Left colon (tissue), 2 donors: Measurements from ENCODE around the gene DEAF1. TPM values are rescaled to one million over a fixed set of nuclear protein-coding genes. Genes with fewer than 3 reads are reported as not detected.
"Not testable (repeated sequence)": the region's sequence is repeated elsewhere in the genome, so short reads cannot be mapped to it uniquely, and the experiment has no call there.

Experiments
- ATAC-seq: fragments of 200-7000 bp; cut with Tn5 transposase; one replicate; pipeline ENCODE4 v1.9.1; 2020; ENCODE audit warnings: mild to moderate bottlenecking, moderate library complexity
- DNase-seq, 2 donors: peaks; one replicate each; pipeline ENCODE4 v3.0.0-alpha.2; 2020
- intact Hi-C, 2 donors: fragments of 100-400 bp; cut with DNase I in 1 of 2; cut with micrococcal nuclease in 1 of 2; formaldehyde crosslinking; loops; one replicate each; pipeline versions ENCODE4 v1.11.2 to v1.14.0; 2022; cut with DNase I, micrococcal nuclease
- long read RNA-seq: library from polyadenylated mRNA; unstranded; transcript quantifications from one replicate; pipeline ENCODE4 v2.0.0, GENCODE V29; 2021
- total RNA-seq, 2 donors: library from RNA; stranded (reverse); fragmentation: NEBNext Ultra II Directional; extraction: Animal tissue kit (Norgen Biotek cat#: 25700); gene quantifications; one replicate each; pipeline ENCODE4 v1.2.1, GENCODE V29; 2021
- donor health status: DM: no; HTN: no; CAD: no.
- donor health status: DM: yes; HTN: yes; CAD: no.

The DEAF1 gene
- total RNA-seq: 10 to 100 TPM; 24.1 to 27.1 TPM
- long read RNA-seq, transcript DEAF1-201 (12 exons, 2,500 nt): major isoform, 29 of 57 reads
- long read RNA-seq, partial matches to known transcripts: 12 of 57 reads
- long read RNA-seq, other reads (novel, unspliced or antisense): 16 of 57 reads

- intact Hi-C loops: no loop called here
- ATAC-seq (peak; percentile 75), DNase-seq (peak; percentile 98 to 100)
Observed at GRCh38 chr11:694563-695287, at the start of gene DEAF1. Gene DEAF1 (minus strand): TSS chr11:695222. CDS start chr11:695047, 175 bp downstream.

DNA sequence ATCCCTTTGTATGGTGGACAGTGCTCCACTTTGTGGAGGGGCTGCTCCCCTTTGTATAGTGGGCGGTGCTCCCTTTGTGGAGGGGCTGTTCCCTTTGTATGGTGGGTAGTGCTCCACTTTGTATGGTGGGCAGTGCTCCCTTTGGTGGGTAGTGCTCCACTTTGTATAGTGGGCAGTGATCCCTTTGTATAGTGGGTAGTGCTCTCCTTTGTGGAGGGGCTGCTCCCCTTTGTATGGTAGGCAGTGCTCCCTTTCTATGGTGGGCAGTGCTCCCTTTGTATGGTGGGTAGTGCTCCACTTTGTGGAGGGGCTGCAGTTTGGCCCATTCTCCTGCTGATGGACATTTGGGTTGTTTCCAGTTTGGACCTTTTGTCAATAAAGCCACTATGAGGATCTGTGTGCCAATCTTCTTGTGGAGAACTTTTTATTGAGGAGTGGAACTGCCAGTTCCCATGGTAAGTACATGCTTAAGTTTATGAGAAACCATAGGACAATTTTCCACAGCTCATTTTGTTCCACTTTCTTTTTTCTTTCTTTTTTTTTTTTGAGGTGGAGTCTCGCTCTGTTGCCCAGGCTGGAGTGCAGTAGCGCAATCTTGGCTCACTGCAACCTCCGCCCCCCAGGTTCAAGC is 47.7 kb upstream of the DEAF1 start:
- intact Hi-C loops: no loop called here
- DNase-seq (no peak), ATAC-seq (no peak)

- ATAC-seq: no peak
- DNase-seq: no peak
- intact Hi-C loops: no loop called here
Observed at GRCh38 chr11:742156-742546, 47.1 kb upstream of the DEAF1 start.

DNA sequence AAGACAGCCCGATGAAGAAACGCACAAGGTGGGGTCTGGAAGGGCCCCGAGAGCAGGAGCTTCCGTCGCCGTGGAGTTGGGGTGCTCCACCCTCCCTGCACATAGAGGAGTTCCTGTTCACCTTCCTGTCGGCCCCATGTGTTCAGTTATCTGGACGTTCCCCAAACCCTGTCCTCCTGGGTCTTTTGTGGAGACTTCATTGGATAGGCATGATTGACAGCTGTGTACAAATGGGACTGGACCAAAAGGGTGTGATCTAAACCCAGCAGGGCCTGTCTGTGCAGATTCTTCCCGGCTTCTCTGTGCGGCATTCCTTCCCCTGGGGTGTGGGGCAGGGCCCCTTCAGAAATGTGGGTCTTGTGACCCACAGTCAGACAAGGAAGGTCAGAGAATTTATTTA is 42.9 kb upstream of the DEAF1 start:
- ATAC-seq, DNase-seq, intact Hi-C loops: not testable (repeated sequence)

DNA sequence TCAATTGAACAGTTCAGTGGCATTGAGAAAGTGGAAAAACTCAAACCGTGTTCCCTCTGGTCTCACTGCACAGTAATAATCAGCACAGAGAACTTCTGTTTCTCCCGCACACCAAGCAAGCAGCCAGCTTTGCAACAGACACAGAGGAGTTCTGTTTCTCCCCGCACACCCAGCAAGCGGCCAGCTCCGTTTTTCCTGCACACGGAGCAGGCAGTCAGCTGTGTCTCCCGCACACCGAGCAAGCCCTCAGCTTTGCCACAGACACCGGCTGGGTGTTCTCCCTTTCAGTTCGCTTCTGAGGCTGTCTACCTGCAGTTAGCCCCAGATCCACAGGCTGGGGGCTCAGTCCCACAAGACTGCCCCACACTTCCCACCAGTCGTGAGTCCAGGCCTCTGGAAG is 42.3 kb upstream of the DEAF1 start:
- ATAC-seq: no peak
- DNase-seq: no peak
- intact Hi-C loops: no loop called here

GRCh38 chr11:734541-734940 is 39.5 kb upstream of the DEAF1 start:
- DNase-seq, intact Hi-C loops: not testable (repeated sequence)

DNA sequence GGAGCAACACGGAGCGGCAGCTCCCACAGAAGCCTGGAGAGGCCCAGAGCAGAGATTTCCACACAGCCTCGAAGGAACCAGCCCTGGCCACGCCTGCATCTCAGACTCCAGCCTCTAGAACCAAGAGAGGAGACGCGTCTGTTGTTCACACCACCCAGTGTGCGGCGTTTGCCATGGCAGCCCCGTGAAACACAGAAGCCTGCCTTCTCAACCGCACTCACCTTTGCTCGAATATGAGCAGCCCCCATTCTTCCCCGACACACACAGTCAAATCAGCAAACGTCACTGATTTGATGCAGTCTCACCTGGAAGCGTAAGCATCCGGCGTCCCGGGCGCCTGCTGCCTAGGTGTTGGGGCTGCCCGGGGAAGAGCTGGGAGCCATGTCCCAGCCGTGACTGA is 38.0 kb upstream of the DEAF1 start:
- intact Hi-C loops: no loop called here
- DNase-seq (no peak), ATAC-seq (no peak)

More at GRCh38 chr11:734541-734940, 39.5 kb upstream of the DEAF1 start:
- not testable (repeated sequence) for ATAC-seq

DNA sequence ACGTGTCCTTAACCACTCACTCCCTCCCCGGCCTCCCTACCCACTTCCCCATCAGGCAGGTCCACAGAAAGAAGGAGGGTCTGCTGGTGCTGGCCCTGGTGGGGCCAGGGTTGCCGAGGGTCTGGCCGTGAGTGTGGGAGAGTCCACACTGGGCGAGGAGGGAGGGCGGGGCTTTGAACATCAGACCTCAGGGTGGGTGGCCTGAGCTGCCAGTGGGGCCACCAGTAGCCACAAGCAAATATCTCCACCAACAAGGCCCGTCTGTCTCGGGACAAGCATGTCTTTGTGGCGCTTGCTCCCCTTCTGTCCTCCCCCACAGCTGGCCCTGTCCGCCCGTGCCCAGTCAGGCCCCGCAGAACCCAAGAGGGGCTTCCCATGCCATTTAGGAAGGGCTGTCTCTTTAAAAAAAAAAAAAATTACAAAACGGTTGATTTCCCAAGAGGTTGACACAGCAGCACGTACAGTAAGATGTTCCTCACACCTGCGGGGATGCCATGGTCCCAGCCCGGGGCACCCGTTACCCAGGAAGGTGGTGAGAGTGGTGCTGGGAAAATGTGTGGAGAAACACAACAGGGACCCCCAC is 34.6 kb upstream of the DEAF1 start:
- intact Hi-C loops: loop anchor here (10.0 kb wide), 2 partner anchors 65 to 175 kb away; no protein-coding TSS in a partner anchor
- ATAC-seq (no peak), DNase-seq (no peak)

GRCh38 chr11:728901-729491 is 34.0 kb upstream of the DEAF1 start:
- intact Hi-C loops: loop anchor here (10.0 kb wide), 2 partner anchors 64 to 174 kb away; no protein-coding TSS in a partner anchor

DNA sequence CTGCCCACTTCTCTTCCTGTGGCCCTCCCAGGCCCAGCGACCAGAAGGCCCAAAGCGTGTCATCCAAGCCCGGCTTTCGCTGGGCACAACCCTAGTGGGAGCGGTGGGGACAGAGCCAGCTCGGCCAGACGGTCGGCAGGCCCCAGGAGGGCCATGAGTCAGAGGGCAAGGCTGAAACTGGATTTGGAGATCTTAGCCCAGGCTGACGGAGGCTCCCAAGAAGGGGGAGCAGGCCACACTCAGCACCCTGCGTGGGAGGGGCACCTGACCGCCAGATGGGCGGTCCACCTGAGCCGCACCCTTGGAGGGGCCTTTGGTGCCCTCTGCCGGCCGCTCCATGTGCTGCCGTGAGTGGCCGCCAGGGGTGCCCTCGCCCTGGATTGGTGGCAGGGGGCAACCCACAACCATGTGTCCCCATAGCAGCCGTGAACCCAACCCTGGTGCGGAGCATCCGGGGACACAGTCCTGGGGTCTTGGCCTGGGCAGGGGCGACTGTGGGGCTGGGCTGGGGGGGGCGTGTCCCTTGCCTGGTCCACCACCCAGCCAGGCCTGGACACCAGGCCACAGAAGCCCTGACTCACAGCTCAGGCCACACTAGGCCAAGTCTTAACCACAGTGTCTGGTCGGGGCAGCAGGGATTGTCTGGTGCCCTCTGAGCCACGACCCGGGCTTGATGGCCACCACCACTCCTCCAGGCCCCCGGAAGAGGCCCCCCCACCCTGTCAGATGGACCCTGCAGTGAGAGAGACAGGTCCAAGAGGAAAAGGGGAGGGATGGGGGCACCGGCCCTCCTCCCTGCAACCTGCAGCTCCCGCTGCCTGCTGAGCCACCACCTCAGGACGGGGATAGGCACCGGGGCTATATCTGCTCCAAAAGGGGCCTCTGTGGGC is 33.1 kb upstream of the DEAF1 start:
- peak; percentile 72 for ATAC-seq
- intact Hi-C loops: loop anchor here (10.0 kb wide), 2 partner anchors 63 to 173 kb away; no protein-coding TSS in a partner anchor
- DNase-seq: peak; percentile 79 to 91

More at GRCh38 chr11:728901-729491, 34.0 kb upstream of the DEAF1 start:
- ATAC-seq (no peak), DNase-seq (peak; percentile 9 to 24)

- ATAC-seq (no peak), DNase-seq (peak in 1 of 2 donors; percentile 15)
- intact Hi-C loops: loop anchor here (10.0 kb wide), 2 partner anchors 62 to 172 kb away; no protein-coding TSS in a partner anchor
Observed at GRCh38 chr11:727281-727701, 32.3 kb upstream of the DEAF1 start.

DNA sequence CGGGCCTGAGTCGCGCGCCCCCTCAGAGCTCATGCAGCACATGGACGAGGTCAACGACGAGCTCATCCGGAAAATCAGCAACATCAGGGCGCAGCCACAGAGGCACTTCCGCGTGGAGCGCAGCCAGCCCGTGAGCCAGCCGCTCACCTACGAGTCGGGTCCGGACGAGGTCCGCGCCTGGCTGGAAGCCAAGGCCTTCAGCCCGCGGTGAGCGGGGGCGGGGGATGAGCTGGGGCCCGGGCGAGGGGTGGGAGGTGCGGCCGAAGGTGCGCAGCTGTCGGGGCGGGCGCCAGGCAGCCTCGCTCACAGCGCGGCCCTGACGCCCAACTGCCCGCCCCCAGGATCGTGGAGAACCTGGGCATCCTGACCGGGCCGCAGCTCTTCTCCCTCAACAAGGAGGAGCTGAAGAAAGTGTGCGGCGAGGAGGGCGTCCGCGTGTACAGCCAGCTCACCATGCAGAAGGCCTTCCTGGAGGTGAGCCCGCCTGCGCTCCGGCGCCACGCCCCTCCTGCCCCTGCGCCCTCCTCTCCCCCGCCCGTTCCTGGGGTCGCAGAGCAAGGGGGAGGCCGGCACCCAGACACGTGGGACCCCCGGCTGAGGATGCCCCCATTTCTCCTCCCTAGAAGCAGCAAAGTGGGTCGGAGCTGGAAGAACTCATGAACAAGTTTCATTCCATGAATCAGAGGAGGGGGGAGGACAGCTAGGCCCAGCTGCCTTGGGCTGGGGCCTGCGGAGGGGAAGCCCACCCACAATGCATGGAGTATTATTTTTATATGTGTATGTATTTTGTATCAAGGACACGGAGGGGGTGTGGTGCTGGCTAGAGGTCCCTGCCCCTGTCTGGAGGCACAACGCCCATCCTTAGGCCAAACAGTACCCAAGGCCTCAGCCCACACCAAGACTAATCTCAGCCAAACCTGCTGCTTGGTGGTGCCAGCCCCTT is 31.5 kb upstream of the DEAF1 start:
- intact Hi-C loops: loop anchor here (10.0 kb wide), 2 partner anchors 62 to 172 kb away; no protein-coding TSS in a partner anchor
- peak; percentile 76 to 88 for DNase-seq
- peak; percentile 62 for ATAC-seq

DNA sequence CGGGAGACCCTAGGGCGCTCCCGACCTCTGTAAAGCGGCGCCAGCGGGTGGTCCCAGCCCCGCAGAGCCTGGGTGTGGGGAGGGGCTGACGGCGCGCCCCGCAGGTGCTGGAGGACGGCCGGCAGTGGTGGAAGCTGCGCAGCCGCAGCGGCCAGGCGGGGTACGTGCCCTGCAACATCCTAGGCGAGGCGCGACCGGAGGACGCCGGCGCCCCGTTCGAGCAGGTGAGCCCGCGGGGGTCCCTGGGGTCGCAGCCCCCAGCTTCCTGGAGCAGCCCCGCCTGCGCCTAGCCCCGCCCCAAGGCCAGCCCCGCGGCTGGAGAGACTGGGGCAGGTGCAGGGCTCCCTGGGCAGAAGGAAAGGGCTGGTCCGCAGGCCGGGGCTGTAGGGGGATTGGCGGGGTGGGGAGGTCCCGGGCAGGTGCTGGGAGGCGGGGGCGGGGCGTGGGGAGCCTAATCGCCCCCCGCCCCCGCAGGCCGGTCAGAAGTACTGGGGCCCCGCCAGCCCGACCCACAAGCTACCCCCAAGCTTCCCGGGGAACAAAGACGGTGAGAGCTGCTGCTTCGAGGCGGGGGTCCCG is 30.7 kb upstream of the DEAF1 start:
- peak; percentile 22 for ATAC-seq
- peak in 1 of 2 donors; percentile 46 for DNase-seq
- intact Hi-C loops: loop anchor here (10.0 kb wide), 2 partner anchors 61 to 171 kb away; no protein-coding TSS in a partner anchor

GRCh38 chr11:724778-725386 is 29.9 kb upstream of the DEAF1 start:
- intact Hi-C loops: loop anchor here (10.0 kb wide), 2 partner anchors 60 to 170 kb away; no protein-coding TSS in a partner anchor
- DNase-seq: no peak

DNA sequence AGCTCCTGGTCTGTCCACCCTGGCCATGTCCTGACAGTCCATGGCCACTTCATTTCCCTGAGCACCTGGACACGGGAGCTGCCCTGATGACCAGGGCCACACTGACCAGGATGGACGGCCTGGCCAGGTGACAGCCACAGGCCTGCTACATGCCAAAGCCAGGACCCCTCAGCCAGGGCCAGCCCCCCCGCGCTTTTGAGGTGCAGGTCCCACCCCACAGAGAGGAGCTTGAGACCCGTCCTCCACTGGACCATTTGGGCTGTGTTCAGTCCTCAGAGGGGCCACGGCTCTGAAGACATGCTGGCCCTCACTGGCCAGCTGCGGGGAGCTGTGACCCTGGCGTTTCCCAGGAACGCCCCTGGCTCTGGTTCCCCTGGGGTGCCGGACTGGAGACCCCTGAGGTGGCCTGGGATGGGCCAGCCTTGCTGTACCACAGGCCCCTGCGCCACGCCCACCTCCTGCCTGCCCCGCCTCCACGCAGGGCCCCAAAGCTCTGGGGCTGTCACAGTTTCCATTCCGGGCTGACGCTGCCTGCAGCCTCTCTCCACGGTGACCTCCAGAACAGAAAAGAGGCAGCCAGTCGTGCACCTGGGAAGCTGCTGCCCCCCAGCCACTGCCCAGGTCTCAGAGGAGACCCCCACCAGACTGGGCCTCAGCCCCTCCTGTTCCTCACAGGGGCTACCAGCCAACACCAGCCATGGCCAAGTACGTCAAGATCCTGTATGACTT is 29.2 kb upstream of the DEAF1 start:
- DNase-seq (no peak), ATAC-seq (no peak)
- intact Hi-C loops: loop anchor here (10.0 kb wide), 2 partner anchors 59 to 169 kb away; no protein-coding TSS in a partner anchor

More at GRCh38 chr11:724778-725386, 29.9 kb upstream of the DEAF1 start:
- ATAC-seq: no peak
